SU-DHL-6 (cell line): Measurements from ENCODE around the gene NEMF.

Experiments
- H2AFZ ChIP-seq: fragments of 200-600 bp; sonication (generic); 2 replicates; pipeline ENCODE4 v1.6.1; 2014; ENCODE audit warnings: low read depth, mild to moderate bottlenecking, moderate library complexity, mixed read lengths, antibody characterized with exemption, low read length; ENCODE audit not compliant: severe bottlenecking
- H3F3A ChIP-seq: fragments of 200-600 bp; shearing (Covaris generic); 2 replicates; pipeline ENCODE4 v1.6.0; 2016; ENCODE audit warnings: antibody characterized with exemption, mild to moderate bottlenecking; ENCODE audit not compliant: insufficient read depth
- H3K27ac ChIP-seq: fragments of 200-600 bp; sonication (generic); 2 replicates; pipeline ENCODE4 v1.5.1; 2016; ENCODE audit warnings: low read depth, mild to moderate bottlenecking, low read length, moderate library complexity, mixed read lengths
- H3K27me3 ChIP-seq: fragments of 200-600 bp; sonication (generic), shearing (Covaris generic); 2 replicates; pipeline ENCODE4 v1.6.0; 2014; ENCODE audit warnings: mild to moderate bottlenecking, low read length
- H3K36me3 ChIP-seq: fragments of 200-600 bp; sonication (generic); 2 replicates; pipeline ENCODE4 v1.6.1; 2014; ENCODE audit warnings: mild to moderate bottlenecking, low read length, mixed read lengths
- H3K4me2 ChIP-seq: fragments of 300-600, 200-600 bp; shearing (Covaris generic), sonication (generic); 2 replicates; pipeline ENCODE4 v1.6.0; 2014; ENCODE audit warnings: low read length, low read depth, mild to moderate bottlenecking; ENCODE audit not compliant: poor library complexity, severe bottlenecking
- H3K4me3 ChIP-seq: fragments of 200-600 bp; sonication (generic); 2 replicates; pipeline ENCODE4 v1.5.1; 2014; ENCODE audit warnings: antibody characterized with exemption, low read length, mild to moderate bottlenecking, mixed read lengths; ENCODE audit not compliant: insufficient read depth, poor library complexity, severe bottlenecking
- H3K79me2 ChIP-seq: fragments of 200-600 bp; sonication (generic); 2 replicates; pipeline ENCODE4 v1.6.1; 2014; ENCODE audit warnings: mild to moderate bottlenecking, low read length, moderate library complexity; ENCODE audit not compliant: insufficient read depth
- H3K9ac ChIP-seq: fragments of 200-600 bp; sonication (generic); 2 replicates; pipeline ENCODE4 v1.7.0; 2014; ENCODE audit warnings: mild to moderate bottlenecking, low read length
- H3K9me2 ChIP-seq: fragments of 200-600 bp; sonication (generic); replicated peaks from 2 replicates; pipeline ENCODE4 v1.6.1; 2014; ENCODE audit warnings: low read length; ENCODE audit not compliant: insufficient read depth
- H3K9me3 ChIP-seq: fragments of 200-600 bp; sonication (generic); 2 replicates; pipeline ENCODE4 v1.6.1; 2014; ENCODE audit warnings: low read length, mixed read lengths; ENCODE audit not compliant: insufficient read depth
- H4K20me1 ChIP-seq: fragments of 200-600 bp; sonication (generic); 2 replicates; pipeline ENCODE4 v1.6.1; 2014; ENCODE audit warnings: low read depth, mild to moderate bottlenecking, antibody characterized with exemption, low read length, moderate library complexity, mixed read lengths
- EZH2phosphoT487 ChIP-seq: fragments of 200-600 bp; sonication (generic), shearing (Covaris generic); conservative IDR thresholded peaks from 2 replicates; pipeline ENCODE4 v1.6.1; 2018; ENCODE audit warnings: mild to moderate bottlenecking, antibody characterized with exemption, low read length, moderate library complexity, mixed read lengths
- TF ChIP-seq, protein P1 (sequence below): fragments of 200-600 bp; sonication (generic); IDR thresholded peaks from one replicate; pipeline ENCODE4 v1.5.1; 2017; ENCODE audit warnings: antibody characterized with exemption, mild to moderate bottlenecking, low read length, moderate library complexity; ENCODE audit not compliant: insufficient read depth, poor library complexity, severe bottlenecking

NEMF gene

DNA sequence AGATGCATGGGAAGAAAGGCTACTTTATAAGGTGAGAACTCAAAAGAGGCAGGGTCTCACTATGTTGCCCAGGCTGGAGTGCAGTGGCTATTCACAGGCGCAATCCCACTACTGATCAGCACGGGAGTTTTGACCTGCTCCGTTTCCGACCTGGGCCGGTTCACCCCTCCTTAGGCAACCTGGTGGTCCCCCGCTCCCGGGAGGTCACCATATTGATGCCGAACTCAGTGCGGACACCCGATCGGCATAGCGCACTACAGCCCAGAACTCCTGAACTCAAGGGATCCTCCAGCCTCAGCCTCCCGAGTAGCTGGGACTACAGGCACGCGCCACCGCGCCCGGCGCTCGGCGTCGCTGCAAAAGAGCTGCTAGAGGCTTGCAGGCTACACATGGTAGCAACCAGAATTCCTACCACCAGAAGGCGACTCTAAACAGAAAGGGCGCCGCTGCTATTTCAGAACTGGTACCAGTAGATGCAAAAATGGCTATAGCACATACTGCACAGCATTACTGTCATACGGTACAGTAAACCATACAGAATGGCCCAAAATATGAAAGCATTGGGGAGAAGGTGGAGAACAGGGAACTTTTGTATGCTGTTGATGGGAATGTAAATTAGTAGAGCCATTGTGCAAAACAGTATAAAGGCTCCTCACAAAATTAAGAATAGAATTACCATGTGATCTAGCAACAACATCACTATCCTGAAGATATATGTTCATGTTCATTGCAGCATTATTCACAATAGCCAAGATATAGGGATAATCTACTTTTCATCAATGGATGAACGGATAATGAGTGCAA, 1.2 kb upstream of the NEMF start:
- no peak for TF ChIP-seq EZH2phosphoT487
- TF ChIP-seq, protein P1, sequence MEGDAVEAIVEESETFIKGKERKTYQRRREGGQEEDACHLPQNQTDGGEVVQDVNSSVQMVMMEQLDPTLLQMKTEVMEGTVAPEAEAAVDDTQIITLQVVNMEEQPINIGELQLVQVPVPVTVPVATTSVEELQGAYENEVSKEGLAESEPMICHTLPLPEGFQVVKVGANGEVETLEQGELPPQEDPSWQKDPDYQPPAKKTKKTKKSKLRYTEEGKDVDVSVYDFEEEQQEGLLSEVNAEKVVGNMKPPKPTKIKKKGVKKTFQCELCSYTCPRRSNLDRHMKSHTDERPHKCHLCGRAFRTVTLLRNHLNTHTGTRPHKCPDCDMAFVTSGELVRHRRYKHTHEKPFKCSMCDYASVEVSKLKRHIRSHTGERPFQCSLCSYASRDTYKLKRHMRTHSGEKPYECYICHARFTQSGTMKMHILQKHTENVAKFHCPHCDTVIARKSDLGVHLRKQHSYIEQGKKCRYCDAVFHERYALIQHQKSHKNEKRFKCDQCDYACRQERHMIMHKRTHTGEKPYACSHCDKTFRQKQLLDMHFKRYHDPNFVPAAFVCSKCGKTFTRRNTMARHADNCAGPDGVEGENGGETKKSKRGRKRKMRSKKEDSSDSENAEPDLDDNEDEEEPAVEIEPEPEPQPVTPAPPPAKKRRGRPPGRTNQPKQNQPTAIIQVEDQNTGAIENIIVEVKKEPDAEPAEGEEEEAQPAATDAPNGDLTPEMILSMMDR = peak; percentile 36
- no peak overlapping the region for H3K27ac ChIP-seq
- H3K9me3 ChIP-seq = no peaks in the 10 kb centered on the region
- H3K9ac ChIP-seq = no peak overlapping the region
- no peak overlapping the region for H3K4me3 ChIP-seq
- peaks cover 19% of the 10 kb centered on the region for H3K36me3 ChIP-seq
- H4K20me1 ChIP-seq = no peaks in the 10 kb centered on the region
- H2AFZ ChIP-seq = no peak overlapping the region
- no peaks in the 10 kb centered on the region for H3K27me3 ChIP-seq
- peak overlapping the region; percentile 97 for H3K4me2 ChIP-seq
- peaks cover 14% of the 10 kb centered on the region; the same call in 1 of the 2 replicates for H3F3A ChIP-seq
- no peaks in the 10 kb centered on the region for H3K9me2 ChIP-seq
- peaks cover 29% of the 10 kb centered on the region for H3K79me2 ChIP-seq

DNA sequence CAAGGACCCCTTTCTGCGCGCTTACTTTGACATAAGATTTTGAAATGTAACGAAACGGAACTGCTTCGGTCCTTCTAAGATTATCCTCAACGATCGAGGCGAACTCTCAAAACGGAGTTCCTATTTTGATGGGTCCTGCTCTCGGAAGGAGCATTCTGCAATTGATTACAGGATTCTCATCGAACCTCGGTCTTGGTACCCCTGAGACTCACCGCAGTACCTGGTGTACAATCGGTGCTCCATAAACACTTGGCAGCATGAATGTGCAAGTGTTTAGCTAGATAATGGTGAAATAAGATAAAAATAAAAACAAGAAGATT, 530 bp upstream of the NEMF start:
- peak overlapping the region; percentile 95 for H3K4me3 ChIP-seq
- no peaks in the 10 kb centered on the region for H3K9me2 ChIP-seq
- H3K27me3 ChIP-seq = no peaks in the 10 kb centered on the region
- H3K9me3 ChIP-seq = no peaks in the 10 kb centered on the region
- peak overlapping the region; percentile 93 for H3K9ac ChIP-seq
- H2AFZ ChIP-seq = peak overlapping the region; percentile 79
- H3K79me2 ChIP-seq = peaks cover 29% of the 10 kb centered on the region
- TF ChIP-seq, protein P1 = no peak
- no peak for TF ChIP-seq EZH2phosphoT487
- H3K4me2 ChIP-seq = peak overlapping the region; percentile 97
- H3K36me3 ChIP-seq = peaks cover 22% of the 10 kb centered on the region
- H3F3A ChIP-seq = peaks cover 14% of the 10 kb centered on the region; the same call in 1 of the 2 replicates
- no peaks in the 10 kb centered on the region for H4K20me1 ChIP-seq
- peak overlapping the region; percentile 66; the same call in 1 of the 2 replicates for H3K27ac ChIP-seq

DNA sequence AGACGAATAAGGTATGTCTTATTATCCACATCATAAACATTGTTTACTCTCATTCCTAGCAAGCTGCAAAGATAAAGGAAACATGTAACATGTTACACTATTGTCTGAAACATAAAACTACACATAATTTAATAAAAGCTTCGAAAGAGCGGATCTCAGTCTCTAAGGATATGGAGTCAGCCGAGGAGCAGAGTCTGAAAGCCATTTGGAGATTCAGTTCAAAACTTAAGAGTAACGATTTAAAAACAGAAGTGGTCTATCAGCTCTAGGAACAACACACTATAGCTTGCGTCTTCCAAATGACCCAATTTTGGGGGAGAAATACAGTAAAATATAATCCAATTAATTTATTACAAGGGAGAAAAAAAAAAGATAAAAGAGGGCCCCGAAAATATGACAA, 775 bp downstream of the NEMF start:
- H3K4me2 ChIP-seq = peak overlapping the region; percentile 97
- TF ChIP-seq EZH2phosphoT487 = no peak
- TF ChIP-seq, protein P1 = no peak
- H3K9me2 ChIP-seq = no peaks in the 10 kb centered on the region
- no peaks in the 10 kb centered on the region for H3K27me3 ChIP-seq
- H3K9me3 ChIP-seq = no peaks in the 10 kb centered on the region
- H3K4me3 ChIP-seq = peak overlapping the region; percentile 95
- peaks cover 8% of the 10 kb centered on the region; the same call in 1 of the 2 replicates for H3F3A ChIP-seq
- peak overlapping the region; percentile 79 for H2AFZ ChIP-seq
- H3K9ac ChIP-seq = peak overlapping the region; percentile 93
- H4K20me1 ChIP-seq = no peaks in the 10 kb centered on the region
- H3K79me2 ChIP-seq = peaks cover 29% of the 10 kb centered on the region
- peaks cover 24% of the 10 kb centered on the region for H3K36me3 ChIP-seq
- H3K27ac ChIP-seq = peak overlapping the region; percentile 66
